Pancreas (tissue), 10 donors: ENCODE results near the gene RBM3. TPM values are rescaled to one million over a fixed set of nuclear protein-coding genes. Genes with fewer than 3 reads are reported as not detected.
A peak's percentile ranks its signal among the peaks of the same experiment; 100 is the strongest.
"Not testable (repeated sequence)": the region's sequence is repeated elsewhere in the genome, so short reads cannot be mapped to it uniquely, and the experiment has no call there.

Source experiments
- ATAC-seq, 4 donors: fragments of 200-7000 bp; cut with Tn5 transposase; one replicate each; pipeline versions ENCODE4 v1.8.0 to v1.9.1; 2020; ENCODE audit warnings: mild to moderate bottlenecking in 4 of 4, moderate library complexity in 4 of 4
- DNase-seq, 6 donors: peaks; one replicate each; pipeline ENCODE4 v3.0.0-alpha.2; 2020
- FAIRE-seq: peaks from 2 replicates; lab custom pipeline; 2012; peaks lifted over from hg19 to GRCh38; lab: Jason Lieb, UNC
- H3K27ac ChIP-seq, 4 donors: fragments of 200-600 bp; sonication (generic); 1 replicate in 3 of 4; 2 replicates in 1 of 4; pipeline versions ENCODE4 v1.5.0 to v1.8.0; 2020
- H3K27me3 ChIP-seq, 4 donors: fragments of 200-600 bp; one replicate each; pipeline ENCODE4 v1.8.0; 2021
- H3K36me3 ChIP-seq, 3 donors: fragments of 200-600 bp; sonication (generic) in 1 of 3; one replicate each; pipeline versions ENCODE4 v1.5.0 to v1.8.0; 2020 to 2021
- H3K4me1 ChIP-seq, 3 donors: fragments of 200-600 bp; one replicate each; pipeline ENCODE4 v1.8.0; 2021
- H3K4me3 ChIP-seq, 4 donors: fragments of 200-600 bp; sonication (generic) in 2 of 4; one replicate each; pipeline versions ENCODE4 v1.5.0 to v1.8.0; 2020 to 2021
- H3K9me3 ChIP-seq, 4 donors: fragments of 200-600 bp; one replicate each; pipeline ENCODE4 v1.8.0; 2021
- WGBS, 2 donors: extraction: QIAGEN DNeasy Blood & Tissue Kit; methylation state at CpG; one replicate each; pipeline ENCODE4 v1.1.7; 2013; 5-methylcytosine and 5-hydroxymethylcytosine counted together
- intact Hi-C, 3 donors: fragments of 100-400 bp; cut with DNase I; formaldehyde crosslinking; loops; one replicate each; pipeline versions ENCODE4 v1.11.1 to v1.14.2; 2022
- polyA plus RNA-seq, 2 donors: library from polyadenylated mRNA; stranded (reverse); fragments of 200-250 nt; gene quantifications; one replicate each; pipeline ENCODE4 v1.2.3, GENCODE V29; 2013
- total RNA-seq, 6 donors: library from RNA; stranded (reverse); fragmentation: NEBNext Ultra II Directional in 4 of 6; extraction: Animal tissue kit (Norgen Biotek cat#: 25700) in 4 of 6; gene quantifications; one replicate each; pipeline versions ENCODE4 v1.2.1 to v1.2.4, GENCODE V29; 2021 to 2023
- TF ChIP-seq, protein P1 (sequence below), 4 donors: fragments of 200-600 bp; sonication (generic) in 3 of 4; IDR thresholded peaks; one replicate each; pipeline versions ENCODE4 v1.5.0 to v1.8.0; 2021; ENCODE audit warnings: antibody characterized with exemption in 4 of 4
- donor health status: healthy with polysubstance abuse.
- donor health status: DM: no; HTN: no; CAD: no; lungs with moderate emphysema.
- donor health status: DM: no; HTN: no; CAD: no.
- donor health status: control.
- donor health status: control.
- donor health status: Bipolar disorder and iron deficiency.
- donor health status: DM: yes; HTN: yes; CAD: no.
- donor health status: DM: no; HTN: no; CAD: no.
- donor health status: DM: no; HTN: no; CAD: no.
- donor health status: DM: yes; HTN: yes; CAD: no.

RBM3 gene
- total RNA-seq (100 to 1,000 TPM in 3 of 6 donors, 10 to 100 TPM in 3; 42.0 to 314 (median 124) TPM), polyA plus RNA-seq (100 to 1,000 TPM; 141 to 227 TPM)

DNA sequence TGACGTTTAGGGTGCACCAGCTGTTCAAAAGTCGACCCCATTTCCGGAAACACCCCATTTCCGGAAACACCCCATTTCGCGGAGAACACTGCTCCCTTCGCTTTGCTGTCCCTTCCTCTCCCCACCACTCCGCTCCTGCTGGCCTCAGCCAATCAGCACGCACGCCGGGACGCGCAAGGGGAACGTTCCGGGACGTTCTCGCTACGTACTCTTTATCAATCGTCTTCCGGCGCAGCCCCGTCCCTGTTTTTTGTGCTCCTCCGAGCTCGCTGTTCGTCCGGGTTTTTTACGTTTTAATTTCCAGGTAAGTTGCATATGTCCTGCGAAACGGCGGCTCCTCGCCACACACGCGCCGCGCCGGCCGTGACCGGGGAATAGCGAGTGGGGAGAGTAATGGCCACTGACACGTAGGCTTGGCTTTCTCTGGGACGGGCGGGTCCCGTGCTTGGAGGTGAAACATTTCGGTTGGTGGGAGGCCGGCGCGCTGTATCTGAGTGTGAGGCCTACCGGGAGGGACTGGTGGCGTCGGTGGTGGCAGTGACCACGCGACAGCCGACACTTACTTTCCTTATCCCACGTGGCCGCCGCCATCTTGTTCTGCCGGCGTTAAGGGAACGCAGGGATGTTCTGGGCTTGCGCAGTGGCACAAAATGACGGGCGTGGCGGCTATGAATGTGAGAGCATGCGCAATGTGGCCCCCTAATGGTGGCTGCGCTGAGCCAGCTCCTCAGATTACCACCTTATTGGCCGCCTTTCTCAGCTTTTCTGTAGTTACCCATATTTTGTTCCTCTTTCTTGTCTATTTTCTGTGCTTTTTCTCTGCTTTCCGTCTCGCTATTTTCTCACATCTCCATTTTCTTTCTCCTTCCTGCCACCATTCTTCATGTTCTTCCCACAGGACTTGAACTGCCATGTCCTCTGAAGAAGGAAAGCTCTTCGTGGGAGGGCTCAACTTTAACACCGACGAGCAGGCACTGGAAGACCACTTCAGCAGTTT is at the start of gene RBM3:
Gene RBM3, plus strand, starts transcription at position 215 of the 997 bp plus-strand sequence. Its CDS starts 697 bp downstream, at position 912.
- H3K36me3 ChIP-seq, result peaks cover 0 to 22% (median 10%) of the 10 kb centered on the region in 3 donors
- peak within 1 kb of the TSS; percentile 95 to 97 (median 96) for H3K27ac ChIP-seq
- H3K9me3 ChIP-seq, result no peaks in the 10 kb centered on the region
- H3K4me3 ChIP-seq, result peak within 1 kb of the TSS; percentile 41 to 60 (median 56)
- no peaks in the 10 kb centered on the region for H3K27me3 ChIP-seq
- WGBS, 2 donors, result 0 to 37% methylated on average over 67 to 71 of the region's 71 CpGs
- TF ChIP-seq, protein P1, sequence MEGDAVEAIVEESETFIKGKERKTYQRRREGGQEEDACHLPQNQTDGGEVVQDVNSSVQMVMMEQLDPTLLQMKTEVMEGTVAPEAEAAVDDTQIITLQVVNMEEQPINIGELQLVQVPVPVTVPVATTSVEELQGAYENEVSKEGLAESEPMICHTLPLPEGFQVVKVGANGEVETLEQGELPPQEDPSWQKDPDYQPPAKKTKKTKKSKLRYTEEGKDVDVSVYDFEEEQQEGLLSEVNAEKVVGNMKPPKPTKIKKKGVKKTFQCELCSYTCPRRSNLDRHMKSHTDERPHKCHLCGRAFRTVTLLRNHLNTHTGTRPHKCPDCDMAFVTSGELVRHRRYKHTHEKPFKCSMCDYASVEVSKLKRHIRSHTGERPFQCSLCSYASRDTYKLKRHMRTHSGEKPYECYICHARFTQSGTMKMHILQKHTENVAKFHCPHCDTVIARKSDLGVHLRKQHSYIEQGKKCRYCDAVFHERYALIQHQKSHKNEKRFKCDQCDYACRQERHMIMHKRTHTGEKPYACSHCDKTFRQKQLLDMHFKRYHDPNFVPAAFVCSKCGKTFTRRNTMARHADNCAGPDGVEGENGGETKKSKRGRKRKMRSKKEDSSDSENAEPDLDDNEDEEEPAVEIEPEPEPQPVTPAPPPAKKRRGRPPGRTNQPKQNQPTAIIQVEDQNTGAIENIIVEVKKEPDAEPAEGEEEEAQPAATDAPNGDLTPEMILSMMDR (IDR thresholded peaks at IDR 0.05), result peak in 1 of 4 donors; percentile 13
- intact Hi-C loops, result no loop called here
- FAIRE-seq (no peak), ATAC-seq (peak; percentile 95 to 99 (median 98)), DNase-seq (peak; percentile 90 to 96 (median 92))
- H3K4me1 ChIP-seq, result peaks cover 0 to 13% (median 0%) of the 10 kb centered on the region in 3 donors

DNA sequence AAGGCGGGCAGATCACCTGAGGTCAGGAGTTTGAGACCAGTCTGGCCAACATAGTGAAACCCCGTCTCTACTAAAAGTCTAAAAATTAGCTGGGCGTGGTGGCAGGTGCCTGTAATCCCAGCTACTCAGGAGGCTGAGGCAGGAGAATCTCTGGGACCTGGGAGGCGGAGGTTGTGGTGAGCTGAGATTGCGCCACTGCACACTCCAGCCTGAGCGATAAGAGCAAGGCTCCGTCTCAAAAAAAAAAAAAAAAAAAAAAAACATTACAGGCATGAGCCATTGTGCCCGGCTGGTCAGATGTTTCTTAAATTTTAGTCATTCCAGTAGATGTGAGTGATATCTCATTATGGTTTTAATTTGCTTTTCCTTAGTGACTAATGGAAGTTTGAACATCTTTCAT is 48.4 kb upstream of the RBM3 start:
- H3K36me3 ChIP-seq, H3K9me3 ChIP-seq, DNase-seq, H3K27me3 ChIP-seq, intact Hi-C loops, ATAC-seq, H3K4me1 ChIP-seq, FAIRE-seq, H3K27ac ChIP-seq, H3K4me3 ChIP-seq: not testable (repeated sequence)
- 88 to 95% methylated on average over 8 of the region's 8 CpGs for WGBS, 2 donors

DNA sequence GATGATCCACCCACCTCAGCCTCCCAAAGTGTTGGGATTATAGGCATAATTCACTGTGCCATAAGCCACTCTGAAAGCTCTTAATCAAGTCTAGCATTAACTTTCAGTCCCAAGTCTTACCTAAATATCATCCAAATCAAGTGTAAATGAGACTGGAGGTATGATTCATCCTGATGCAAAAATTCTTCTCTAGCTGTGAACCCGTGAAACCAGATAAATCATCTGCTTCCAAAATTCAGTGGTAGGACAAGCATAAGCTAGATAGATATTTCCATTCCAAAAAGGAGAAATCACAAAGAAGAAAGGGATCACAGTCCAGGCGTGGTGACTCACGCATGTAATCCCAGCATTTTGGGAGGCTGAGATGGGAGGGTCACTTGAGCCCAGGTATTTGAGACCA is 43.5 kb upstream of the RBM3 start:
- Histone ChIP-seq H3K4me1 (no peaks in the 10 kb centered on the region), H3K27me3 (no peaks in the 10 kb centered on the region), H3K9me3 (no peaks in the 10 kb centered on the region), H3K27ac (no peak overlapping the region), H3K4me3 (no peak overlapping the region), H3K36me3 (no peaks in the 10 kb centered on the region)
- TF ChIP-seq, protein P1 (IDR thresholded peaks at IDR 0.05), result no peak
- DNase-seq (no peak), FAIRE-seq (no peak), ATAC-seq (no peak)
- 71 to 95% methylated on average over 3 of the region's 3 CpGs for WGBS, 2 donors
- intact Hi-C loops, result no loop called here

DNA sequence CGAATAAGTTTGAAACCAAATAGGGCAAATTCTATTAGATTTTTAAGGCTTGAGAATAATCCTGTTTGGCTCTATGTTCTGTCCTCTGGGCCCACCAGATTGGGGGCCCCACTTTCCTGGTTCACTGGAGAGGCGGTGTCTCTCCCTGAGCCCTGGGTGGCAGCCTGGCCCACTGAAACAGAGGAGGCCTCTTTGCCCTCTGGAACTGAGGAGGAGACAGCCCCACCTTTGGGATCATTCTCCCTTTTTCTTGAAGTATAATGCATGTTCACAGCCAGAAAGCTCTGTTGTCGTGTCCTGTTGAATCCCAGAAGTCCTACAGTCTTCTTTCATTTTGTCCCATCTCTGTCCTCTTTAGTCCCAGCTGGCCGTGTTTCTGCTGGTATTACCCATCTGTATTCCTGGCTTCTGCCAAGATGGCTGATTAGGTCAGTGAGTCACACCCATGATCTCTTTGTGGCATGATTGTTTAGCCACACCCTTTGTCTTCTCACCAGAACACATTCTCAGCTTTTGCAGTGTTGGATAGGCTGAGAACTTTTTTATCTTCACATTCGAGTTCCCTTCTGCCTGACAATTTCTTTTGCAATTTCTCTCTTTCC is 42.8 kb upstream of the RBM3 start:
- DNase-seq, result no peak

DNA sequence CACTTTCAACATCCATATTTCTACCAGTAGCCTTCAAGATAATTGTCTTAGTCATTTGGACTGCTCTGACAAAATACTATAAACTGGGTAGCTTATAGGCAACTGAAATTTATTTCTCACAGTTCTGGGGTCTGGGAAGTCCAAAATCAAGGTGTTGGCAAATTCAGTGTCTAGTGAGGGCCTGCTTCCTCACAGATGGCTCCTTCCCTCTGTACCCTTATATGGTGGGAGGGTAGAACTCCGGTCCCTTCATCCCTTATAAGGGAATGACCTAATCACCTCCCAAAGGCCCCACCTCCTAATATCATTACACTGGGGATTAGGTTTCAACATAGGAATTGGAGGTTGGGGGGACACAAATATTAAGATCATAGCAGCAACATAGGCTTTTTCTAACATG is 42.1 kb upstream of the RBM3 start:
- FAIRE-seq (no peak), DNase-seq (no peak), ATAC-seq (no peak)
- intact Hi-C loops, result no loop called here
- TF ChIP-seq, protein P1 (IDR thresholded peaks at IDR 0.05), result no peak
- Histone ChIP-seq H3K4me1 (no peaks in the 10 kb centered on the region), H3K36me3 (no peaks in the 10 kb centered on the region), H3K27me3 (no peaks in the 10 kb centered on the region), H3K9me3 (no peaks in the 10 kb centered on the region), H3K27ac (no peak overlapping the region), H3K4me3 (no peak overlapping the region)
- 64 to 82% methylated on average over 1 of the region's 1 CpG for WGBS, 2 donors

More for the DNA sequence above, 42.8 kb upstream of the RBM3 start:
- no peak overlapping the region for H3K4me3 ChIP-seq
- ATAC-seq (peak in 3 of 4 donors; percentile 47 to 61 (median 51)), FAIRE-seq (peak; percentile 49)
- no peaks in the 10 kb centered on the region for H3K36me3 ChIP-seq
- H3K27me3 ChIP-seq, result no peaks in the 10 kb centered on the region
- intact Hi-C loops, result no loop called here
- H3K9me3 ChIP-seq, result no peaks in the 10 kb centered on the region
- no peaks in the 10 kb centered on the region for H3K4me1 ChIP-seq
- 59 to 71% methylated on average over 5 of the region's 5 CpGs for WGBS, 2 donors
- H3K27ac ChIP-seq, result no peak overlapping the region
- TF ChIP-seq, protein P1 (IDR thresholded peaks at IDR 0.05), result no peak
